Fibroblast of the aortic adventitia (primary cell): Measurements from ENCODE around the gene WNK3. TPM values are rescaled to one million over a fixed set of nuclear protein-coding genes. Genes with fewer than 3 reads are reported as not detected.

Experiments
- DNase-seq: peaks from one replicate; pipeline ENCODE4 v3.0.0-alpha.2; 2010; ENCODE audit warnings: low read depth
- H3K4me3 ChIP-seq: 2 replicates; pipeline ENCODE4 v1.5.1; 2011; ENCODE audit warnings: low read depth, mild to moderate bottlenecking, control low read depth, low read length, moderate library complexity
- total RNA-seq: library from RNA; depleted of rRNA; stranded (reverse); fragments of >200 nt; gene quantifications from 2 replicates; pipeline ENCODE4 v1.2.3, GENCODE V29; 2012; ENCODE audit warnings: low replicate concordance
- TF ChIP-seq, protein P1 (sequence below): IDR thresholded peaks from 2 replicates; pipeline ENCODE4 v1.5.1; 2011; ENCODE audit warnings: mild to moderate bottlenecking, low read length, control low read depth, inconsistent platforms; ENCODE audit not compliant: insufficient read depth

Gene WNK3
- total RNA-seq, 1 donor = 0.27 TPM

DNA sequence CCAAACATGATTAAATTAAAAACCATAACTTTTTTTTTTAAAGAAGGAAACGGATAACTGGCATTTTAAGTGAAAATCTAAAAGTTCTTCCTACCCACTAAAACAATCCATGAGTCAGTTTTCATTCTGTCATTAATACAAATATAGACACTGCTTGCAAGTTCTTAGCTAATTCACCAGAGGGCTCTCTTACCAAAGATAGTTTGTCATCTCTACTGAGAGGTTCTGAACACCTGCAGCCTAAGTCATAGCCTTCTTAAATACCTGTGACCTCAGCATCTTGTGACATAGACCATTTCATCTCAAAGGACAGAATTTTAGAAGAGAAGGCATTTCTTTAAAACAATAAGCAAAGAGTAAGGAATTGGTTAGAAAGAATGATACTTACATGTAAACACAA is 109.5 kb downstream of the WNK3 start:
- no peak overlapping the region for H3K4me3 ChIP-seq
- peak; percentile 29 for DNase-seq
- TF ChIP-seq, protein P1, sequence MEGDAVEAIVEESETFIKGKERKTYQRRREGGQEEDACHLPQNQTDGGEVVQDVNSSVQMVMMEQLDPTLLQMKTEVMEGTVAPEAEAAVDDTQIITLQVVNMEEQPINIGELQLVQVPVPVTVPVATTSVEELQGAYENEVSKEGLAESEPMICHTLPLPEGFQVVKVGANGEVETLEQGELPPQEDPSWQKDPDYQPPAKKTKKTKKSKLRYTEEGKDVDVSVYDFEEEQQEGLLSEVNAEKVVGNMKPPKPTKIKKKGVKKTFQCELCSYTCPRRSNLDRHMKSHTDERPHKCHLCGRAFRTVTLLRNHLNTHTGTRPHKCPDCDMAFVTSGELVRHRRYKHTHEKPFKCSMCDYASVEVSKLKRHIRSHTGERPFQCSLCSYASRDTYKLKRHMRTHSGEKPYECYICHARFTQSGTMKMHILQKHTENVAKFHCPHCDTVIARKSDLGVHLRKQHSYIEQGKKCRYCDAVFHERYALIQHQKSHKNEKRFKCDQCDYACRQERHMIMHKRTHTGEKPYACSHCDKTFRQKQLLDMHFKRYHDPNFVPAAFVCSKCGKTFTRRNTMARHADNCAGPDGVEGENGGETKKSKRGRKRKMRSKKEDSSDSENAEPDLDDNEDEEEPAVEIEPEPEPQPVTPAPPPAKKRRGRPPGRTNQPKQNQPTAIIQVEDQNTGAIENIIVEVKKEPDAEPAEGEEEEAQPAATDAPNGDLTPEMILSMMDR = peak; percentile 40

DNA sequence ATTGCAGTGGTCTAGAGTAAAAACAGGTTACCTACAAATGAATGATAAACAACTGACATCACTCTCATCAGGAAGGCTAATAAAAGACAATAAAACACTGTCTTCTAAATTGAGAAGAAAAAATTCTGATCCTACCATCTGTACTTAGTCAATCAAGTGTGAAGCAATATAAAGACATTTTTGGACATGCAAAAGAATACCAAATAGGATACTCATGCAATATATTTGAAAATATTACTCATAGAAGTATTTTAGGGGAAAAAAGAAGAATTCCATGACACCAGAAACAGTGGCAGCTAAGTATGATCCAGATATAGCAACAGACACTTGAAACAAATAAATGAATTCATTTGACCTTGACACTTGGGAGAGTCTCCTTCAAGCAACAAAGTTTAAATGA is 111.0 kb downstream of the WNK3 start:
- DNase-seq = no peak
- TF ChIP-seq, protein P1 = no peak
- H3K4me3 ChIP-seq = no peak overlapping the region

DNA sequence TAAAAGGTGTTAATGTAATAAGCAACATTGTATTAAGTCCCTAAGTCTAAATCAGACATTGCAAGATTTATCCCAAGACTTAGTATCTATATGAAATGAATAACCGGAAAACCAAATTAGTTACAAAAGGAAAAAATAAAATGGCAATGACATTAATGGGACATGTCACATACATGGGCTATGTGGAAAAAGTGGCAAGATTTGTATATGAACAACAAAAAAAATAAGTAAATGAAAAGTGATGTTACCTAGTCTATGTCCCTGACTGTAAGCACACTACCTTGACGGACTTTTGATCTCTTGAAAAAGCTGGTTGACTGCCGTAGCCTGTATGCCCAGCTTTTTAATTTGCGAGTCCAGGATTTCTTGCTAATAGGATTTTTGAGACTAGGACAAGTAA is 119.3 kb downstream of the WNK3 start:
- TF ChIP-seq, protein P1 = no peak
- DNase-seq = no peak
- H3K4me3 ChIP-seq = no peak overlapping the region

DNA sequence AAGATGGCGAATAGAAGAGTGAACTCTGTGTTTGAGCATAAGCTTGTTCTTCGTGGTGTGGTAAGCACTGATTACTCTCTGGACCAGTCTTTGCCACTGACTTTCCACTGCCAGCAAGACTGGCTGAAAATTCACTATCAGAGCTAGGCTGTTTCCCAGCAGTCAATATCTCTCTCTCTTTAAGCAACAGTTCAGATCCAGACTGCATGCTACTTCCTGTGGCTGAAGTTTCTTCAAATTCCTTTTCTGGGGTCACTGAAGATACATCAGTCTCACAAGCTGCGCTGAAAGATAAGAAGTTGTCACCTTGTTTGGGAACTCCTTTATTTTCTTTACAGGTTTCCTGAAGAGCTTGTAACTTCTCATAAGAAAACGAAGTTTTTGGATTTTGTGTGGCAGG is 120.8 kb downstream of the WNK3 start:
- H3K4me3 ChIP-seq = no peak overlapping the region
- TF ChIP-seq, protein P1 = no peak
- no peak for DNase-seq

DNA sequence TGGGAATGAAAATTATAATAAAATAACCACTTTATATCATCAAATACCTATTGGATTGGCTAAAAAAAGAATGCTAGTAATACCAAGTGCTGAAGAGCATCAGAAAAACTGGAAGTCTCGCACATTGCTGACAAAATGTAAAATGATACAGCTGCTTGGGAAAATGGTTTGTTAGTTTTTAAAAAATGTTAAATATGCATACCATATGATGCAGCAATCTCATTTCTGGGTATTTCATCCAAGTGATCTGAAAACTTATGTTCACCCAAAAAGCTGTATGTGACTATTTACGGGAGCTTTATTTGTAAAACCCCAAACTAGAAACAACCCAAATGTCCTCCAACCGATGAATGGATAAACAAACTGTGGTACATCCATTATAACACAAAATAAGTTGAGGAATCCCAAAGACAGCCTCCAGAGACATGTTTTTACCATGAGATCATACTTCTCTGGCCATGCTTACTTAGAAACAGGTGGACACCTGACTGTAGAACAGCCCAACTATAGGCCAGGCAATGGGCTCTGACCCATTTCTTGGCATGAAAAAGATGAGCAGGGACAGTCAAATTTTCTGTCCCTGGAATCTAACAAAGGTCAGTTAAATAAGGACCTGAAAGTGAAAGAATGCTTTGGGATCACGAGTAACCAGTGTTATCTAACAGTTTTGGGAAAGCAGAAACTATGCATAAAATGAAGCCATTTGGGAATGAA is 127.3 kb downstream of the WNK3 start:
- peak; percentile 29 for DNase-seq
- no peak overlapping the region for H3K4me3 ChIP-seq
- TF ChIP-seq, protein P1 = no peak

DNA sequence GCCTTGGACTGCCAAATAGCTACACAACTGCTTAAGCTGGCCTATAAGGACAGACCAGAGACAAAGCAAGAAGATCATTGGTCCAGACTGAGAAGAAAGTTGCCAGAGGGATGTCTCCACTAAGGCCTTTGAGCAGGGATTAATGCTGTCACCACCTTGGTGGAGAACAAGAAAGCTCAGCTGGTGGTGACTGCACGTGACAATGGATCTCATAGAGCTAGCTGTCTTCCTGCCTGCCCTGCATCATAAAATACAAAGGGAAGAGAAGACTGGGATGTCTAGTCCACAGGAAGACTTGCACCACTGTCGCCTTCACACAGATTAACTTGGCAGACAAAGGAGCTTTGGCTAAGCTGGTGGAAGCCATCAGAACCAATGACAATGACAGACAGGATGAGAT is 134.3 kb downstream of the WNK3 start:
- TF ChIP-seq, protein P1 = no peak
- DNase-seq = no peak
- no peak overlapping the region for H3K4me3 ChIP-seq

DNA sequence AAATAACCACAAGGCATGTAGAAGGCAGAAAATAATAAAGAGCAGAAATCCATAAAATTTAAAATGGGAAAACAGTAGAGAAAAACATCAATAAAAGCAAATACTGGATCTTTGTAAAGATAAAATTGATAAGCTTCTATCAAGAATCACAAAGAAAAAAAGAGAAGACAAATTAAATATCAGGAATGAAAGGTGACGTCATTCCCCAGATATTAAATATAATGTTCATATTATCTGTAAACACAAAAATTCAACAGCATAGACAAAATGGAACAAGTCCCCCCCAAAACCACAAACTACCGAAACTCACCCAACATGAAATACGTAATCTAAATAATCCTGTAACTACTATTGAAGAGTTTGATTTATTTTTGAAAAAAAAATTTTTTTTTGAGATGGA is 144.2 kb downstream of the WNK3 start:
- H3K4me3 ChIP-seq = no peak overlapping the region
- no peak for DNase-seq
- TF ChIP-seq, protein P1 = no peak
